ENCODE results near the gene NINL. TPM values are rescaled to one million over a fixed set of nuclear protein-coding genes. Genes with fewer than 3 reads are reported as not detected.

NINL gene
- total RNA-seq, 1 experiment from 2014 or later = 9.1 TPM

DNA sequence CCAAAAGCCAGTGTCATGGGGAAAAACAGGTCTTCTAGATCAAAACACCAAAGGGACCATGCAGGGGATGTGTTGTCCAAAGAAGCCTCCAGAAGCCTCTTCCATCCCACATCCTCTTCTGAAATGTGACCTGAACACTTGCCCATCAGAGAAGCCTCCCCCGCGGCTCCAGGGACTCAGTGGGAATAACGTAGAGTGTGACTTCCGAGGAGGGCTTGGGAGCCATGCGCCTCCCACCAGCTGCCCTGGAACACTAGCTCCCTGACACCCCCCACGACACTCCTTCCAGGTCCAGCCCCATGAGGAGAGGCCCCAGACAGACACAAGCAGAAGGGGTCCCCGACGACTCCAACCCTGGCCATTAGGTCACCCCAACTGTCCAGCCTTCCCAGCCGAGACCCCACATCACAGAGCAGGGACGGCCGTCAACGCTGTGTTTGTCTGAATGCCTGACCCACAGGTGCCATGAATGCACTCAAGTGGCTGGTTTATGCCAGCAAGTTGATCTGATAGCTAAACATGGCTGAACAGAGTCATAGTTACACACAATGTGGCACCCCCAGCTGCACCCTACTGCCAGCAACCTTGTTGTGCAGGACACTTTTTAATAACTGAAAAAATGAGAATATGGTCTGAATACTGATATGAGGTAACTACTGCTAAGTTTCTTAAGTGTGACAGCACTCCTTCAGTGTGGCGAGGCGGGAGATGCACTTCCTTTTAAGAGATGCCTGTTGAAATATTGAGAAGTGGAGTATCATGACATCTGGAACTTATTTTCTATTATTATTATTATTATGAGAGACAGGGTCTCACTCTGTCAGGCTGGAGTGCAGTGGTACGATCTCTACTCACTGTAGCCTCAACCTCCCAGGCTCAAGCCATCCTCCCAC lies 119.8 kb downstream of the NINL start:
- no peak for DNase-seq (ENCODE audit: low spot score)

- no peak for DNase-seq (ENCODE audit: low spot score)
These were observed 120.7 kb downstream of the NINL start for GRCh38 chr20:25464501-25465242.

GRCh38 chr20:25461786-25462545 lies 123.4 kb downstream of the NINL start:
- DNase-seq (ENCODE audit: low spot score) = no peak

DNA sequence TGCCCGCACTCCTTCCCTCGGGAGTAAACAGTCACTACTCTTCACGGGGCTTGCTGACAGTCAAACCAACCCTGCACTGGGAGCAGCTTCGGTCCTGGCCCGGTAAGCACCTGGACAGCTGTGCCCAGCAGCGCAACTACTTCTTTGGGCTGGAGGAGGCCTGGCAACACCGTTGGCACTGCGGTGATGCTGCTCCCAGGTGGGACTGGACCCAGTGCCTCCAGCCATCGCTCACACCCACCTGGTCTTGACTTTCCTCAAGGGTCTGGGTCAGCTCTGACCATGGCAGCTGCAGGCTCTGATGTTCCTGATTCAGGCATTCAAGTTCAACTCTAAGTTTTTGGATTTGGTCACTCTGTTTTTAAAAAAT lies 124.1 kb downstream of the NINL start:
- DNase-seq (ENCODE audit: low spot score) = no peak

- DNase-seq (ENCODE audit: low spot score) = no peak
These were observed 124.6 kb downstream of the NINL start for GRCh38 chr20:25460566-25461280.

DNA sequence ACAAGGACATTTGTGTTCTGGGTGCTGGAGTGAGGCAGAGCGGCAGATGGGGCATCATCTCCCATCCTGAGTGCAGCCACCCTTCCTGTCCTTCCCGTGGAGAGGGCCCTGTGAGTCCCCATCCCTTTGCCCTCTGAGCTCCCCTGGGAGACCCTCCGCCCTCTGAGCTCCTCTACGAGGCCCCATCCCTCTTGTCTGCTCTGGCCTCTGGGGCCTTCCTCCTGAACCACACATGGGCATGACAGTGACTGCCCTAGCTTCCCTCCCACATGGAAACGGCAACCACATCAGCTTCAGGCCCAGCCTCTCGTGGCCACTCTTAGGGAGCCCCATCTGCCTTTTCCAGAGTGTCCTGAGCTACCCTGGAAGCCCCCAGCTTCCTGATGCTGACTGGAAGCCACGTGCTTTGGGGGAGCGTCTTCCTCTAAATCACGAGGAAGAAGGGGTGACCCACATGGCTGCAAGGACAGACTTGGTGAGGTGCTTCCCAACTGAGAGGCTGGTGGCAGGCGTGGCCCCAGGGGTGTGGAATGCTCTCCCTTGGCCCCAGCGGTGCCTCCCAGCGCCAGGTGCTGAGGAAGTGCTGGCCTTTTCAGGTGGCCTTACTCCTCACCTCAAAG lies 125.3 kb downstream of the NINL start:
- no peak for DNase-seq (ENCODE audit: low spot score)

- no peak for DNase-seq (ENCODE audit: low spot score)
These were observed 126.1 kb downstream of the NINL start for GRCh38 chr20:25459111-25459830.

- no peak for DNase-seq (ENCODE audit: low spot score)
These were observed 127.2 kb downstream of the NINL start for GRCh38 chr20:25457886-25458680.

DNA sequence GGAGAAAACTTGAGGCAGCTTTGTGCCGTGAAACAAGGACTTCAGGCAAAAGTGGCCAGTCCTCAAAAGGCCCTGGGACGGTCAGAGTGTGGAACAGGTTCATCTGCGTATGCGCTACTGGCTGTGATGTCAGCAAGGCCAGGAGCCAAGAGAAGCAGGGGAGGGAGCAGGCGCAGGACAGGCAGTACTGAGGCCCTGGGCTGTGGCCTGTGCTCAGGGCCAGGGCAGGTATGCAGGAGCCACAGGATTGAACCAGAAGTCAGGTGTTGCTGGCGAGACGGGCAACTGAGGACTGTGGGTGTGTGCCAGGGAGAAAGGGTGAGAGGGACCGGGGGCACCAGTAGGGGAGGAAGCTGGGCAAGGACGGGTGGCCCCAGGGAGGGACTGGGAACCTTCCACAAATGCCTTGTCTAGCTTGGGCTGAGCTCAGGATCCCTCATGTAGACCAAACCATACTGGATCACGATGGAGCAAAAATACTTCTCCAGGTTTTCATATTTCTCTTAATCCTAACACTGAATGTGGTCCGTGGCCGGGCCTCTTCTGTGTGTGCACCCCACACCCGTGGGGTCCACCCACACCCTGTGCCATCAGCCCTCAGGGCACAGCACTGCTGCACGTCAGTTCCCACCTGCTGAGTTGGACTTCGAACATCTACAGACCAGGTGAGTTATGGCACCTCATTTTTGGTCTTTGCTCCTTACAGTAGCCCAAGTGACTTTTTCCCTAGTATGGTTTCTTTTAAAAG lies 131.0 kb downstream of the NINL start:
- no peak for DNase-seq (ENCODE audit: low spot score)

- DNase-seq (ENCODE audit: low spot score) = peak; percentile 74
These were observed 132.1 kb downstream of the NINL start for GRCh38 chr20:25453035-25453810.

DNA sequence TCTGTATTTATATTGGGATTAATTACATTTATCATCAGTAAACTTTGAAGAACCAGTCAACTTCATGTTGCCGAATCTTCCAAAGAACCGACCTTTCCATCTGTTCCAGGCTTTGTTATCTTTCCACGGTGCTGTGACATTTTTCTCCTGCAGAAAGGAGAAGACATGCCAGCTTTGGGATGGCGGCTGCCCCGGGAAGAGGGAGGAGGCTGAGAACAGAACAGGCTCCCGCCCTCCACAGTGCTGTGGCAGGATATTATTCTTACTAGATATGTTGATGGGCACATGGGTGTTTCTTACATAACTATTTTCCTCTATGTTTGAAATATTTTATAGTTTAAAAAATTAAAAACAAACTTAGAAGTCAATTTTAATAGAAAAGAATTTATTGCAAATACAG lies 133.0 kb downstream of the NINL start:
- DNase-seq (ENCODE audit: low spot score) = no peak

GRCh38 chr20:25447671-25448070 lies 137.7 kb downstream of the NINL start:
- DNase-seq (ENCODE audit: low spot score) = no peak

DNA sequence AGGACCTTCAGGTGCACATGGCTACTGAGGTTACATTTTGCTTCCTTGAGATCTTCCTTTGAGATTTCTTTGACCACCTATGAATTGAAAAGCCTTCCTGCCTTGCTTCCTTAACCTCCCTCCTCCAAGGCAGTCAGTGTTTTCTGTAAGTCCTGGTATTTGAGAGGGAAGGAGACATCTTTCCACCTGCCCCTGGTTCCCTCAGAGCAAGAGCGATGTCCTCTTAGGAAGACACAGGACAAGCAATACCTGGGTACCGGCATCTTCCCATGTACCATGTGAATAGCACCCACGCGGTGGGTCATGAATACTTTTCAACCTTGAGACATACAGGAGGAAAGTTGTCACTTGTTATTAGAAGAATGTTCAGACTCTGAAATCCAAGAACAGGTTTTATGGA lies 140.8 kb downstream of the NINL start:
- DNase-seq (ENCODE audit: low spot score) = no peak

- no peak for DNase-seq (ENCODE audit: low spot score)
These were observed 146.0 kb downstream of the NINL start for GRCh38 chr20:25439328-25439727.

DNA sequence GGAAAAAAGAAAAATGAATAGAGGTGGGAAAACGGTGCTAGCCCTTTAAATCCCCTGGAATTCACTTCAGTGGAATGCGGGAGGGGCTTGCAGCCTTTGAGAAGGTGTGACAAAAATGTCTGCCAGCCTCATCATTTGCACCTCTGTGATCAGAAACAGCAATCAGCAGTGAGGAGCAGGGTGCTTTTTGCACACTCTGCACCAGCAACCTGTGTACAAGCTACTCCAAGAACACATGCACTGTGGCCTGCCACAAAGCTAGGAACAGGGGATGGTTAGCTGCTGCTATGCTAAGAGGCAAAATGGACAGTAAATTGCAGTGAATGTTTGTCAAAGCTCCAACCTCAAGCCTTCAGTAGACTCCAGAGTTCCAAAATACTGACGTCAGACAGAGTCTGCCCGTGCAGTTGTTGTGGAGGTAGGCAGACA lies 148.2 kb downstream of the NINL start:
- DNase-seq (ENCODE audit: low spot score) = peak; percentile 30

DNA sequence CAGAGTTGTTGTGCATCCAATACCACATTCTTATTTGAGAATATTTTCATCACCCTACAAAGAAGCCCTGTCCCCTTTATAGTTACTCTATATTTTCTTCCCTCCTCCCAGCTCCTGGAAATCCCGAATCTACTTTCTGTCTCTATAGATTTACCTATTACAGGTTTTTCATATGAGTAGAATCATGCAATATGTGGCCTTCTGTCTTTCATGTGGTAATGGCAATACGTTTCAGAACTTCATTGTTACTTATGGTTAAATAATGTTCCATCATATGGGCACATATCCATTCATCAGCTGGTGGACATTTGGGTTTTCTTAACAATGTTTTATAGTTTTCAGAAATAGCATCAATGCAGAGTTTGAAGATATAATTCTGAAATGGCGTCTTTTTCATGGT lies 160.8 kb downstream of the NINL start:
- DNase-seq (ENCODE audit: low spot score) = no peak

DNA sequence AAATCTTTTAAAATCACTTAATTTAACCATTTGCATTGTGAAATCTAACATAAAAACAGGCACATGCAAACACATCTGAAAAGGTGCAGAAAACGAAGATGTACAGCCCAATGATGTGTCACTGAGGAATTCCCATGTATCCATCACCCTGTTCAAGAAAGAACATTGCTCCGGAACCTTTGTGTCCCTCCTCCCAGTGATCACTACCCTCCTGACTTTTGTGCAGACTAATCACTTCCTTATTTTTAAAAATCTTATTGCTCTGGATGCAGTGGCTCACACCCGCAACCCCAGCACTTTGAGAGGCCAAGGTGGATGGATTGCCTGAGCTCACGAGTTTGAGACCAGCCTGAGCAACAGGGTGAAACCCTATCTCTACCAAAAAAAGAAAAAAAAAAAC lies 163.3 kb downstream of the NINL start:
- no peak for DNase-seq (ENCODE audit: low spot score)

DNA sequence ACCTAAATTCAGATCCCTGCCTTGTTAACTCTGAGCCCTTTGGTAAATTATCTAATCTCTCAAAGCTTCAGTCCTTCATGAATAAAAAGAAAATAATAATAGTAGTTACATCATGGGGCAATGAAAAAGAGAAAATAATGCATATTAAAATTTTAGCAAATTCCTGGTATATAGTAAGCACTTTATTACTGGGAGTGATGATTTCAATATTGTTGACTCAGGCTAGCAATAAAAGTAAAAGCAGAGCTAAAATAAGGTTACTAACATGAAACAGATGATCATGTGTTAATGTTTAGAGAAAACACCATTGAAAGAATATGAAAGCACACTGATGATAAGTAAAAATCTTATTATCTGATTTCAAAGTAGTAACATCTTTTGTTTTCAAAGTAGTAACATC lies 164.2 kb downstream of the NINL start:
- DNase-seq (ENCODE audit: low spot score) = no peak

All from A172 (cell line).